HepG2 (cell line): ENCODE results near the gene INPP5E. TPM values are rescaled to one million over a fixed set of nuclear protein-coding genes. Genes with fewer than 3 reads are reported as not detected.
A peak's percentile ranks its signal among the peaks of the same experiment; 100 is the strongest.

Experiments used
- ATAC-seq: fragments of 200-7000 bp; cut with Tn5 transposase; 3 replicates; pipeline ENCODE4 v1.9.1; 2020; ENCODE audit warnings: mild to moderate bottlenecking, moderate library complexity
- BruUV-seq: library from RNA; stranded (reverse); fragments of 400-500 nt; replicated peaks from 2 replicates; lab custom pipeline; 2021; lab: Mats Ljungman, UMichigan
- CTCF ChIA-PET: fragments of 300-600 bp; formaldehyde crosslinking; extraction: SDS; loops from one replicate; lab custom pipeline; 2021; ENCODE audit warnings: low total read pairs, inconsistent platforms, low intra/inter-chr PET ratio; lab: Yijun Ruan, JAX
- POLR2A ChIA-PET: fragments of 350-600 bp; sonication (Branson Sonifier 250); formaldehyde crosslinking; loops from one replicate; lab custom pipeline; 2020; ENCODE audit warnings: antibody characterized with exemption, inconsistent platforms; lab: Yijun Ruan, JAX
- DNase-seq: peaks from one replicate; pipeline ENCODE4 v3.0.0-alpha.2; 2015; ENCODE audit warnings: low spot score
- FAIRE-seq: peaks from 3 replicates; lab custom pipeline; 2011; peaks lifted over from hg19 to GRCh38; lab: Jason Lieb, UNC
- H2AFZ ChIP-seq: one replicate; pipeline ENCODE4 v1.6.1; 2011; ENCODE audit warnings: low read length, inconsistent platforms
- H3K27ac ChIP-seq: fragments of 300-600 bp; 3 replicates; pipeline ENCODE4 v1.8.0; 2011; ENCODE audit warnings: mixed run types, mild to moderate bottlenecking, mixed read lengths, low read length, inconsistent platforms; ENCODE audit not compliant: insufficient read depth; ENCODE audit errors: extremely low read length
- H3K27me3 ChIP-seq, 2 experiments: fragments of 200-600 bp in 1 of 2; 2 replicates in 1 of 2; 3 replicates in 1 of 2; pipeline versions ENCODE4 v1.6.0 to v1.8.0; 2011; ENCODE audit warnings: low read length in 2 of 2, mild to moderate bottlenecking in 2 of 2, moderate library complexity in 2 of 2, inconsistent platforms in 1 of 2; ENCODE audit not compliant: insufficient read depth in 2 of 2, control insufficient read depth in 1 of 2
- H3K36me3 ChIP-seq, 2 experiments: fragments of 200-600 bp in 1 of 2; replicated peaks in 1 of 2; 2 replicates in 1 of 2; 3 replicates in 1 of 2; pipeline versions ENCODE4 v1.5.1 to v1.8.0; 2011; ENCODE audit warnings: low read length in 2 of 2, inconsistent platforms in 1 of 2; ENCODE audit not compliant: insufficient read depth in 2 of 2, control insufficient read depth in 1 of 2
- H3K4me1 ChIP-seq: 2 replicates; pipeline ENCODE4 v1.5.1; 2012; ENCODE audit warnings: low read length, inconsistent platforms; ENCODE audit not compliant: insufficient read depth
- H3K4me2 ChIP-seq: 2 replicates; pipeline ENCODE4 v1.6.0; 2011; ENCODE audit warnings: low read depth, low read length, inconsistent platforms
- H3K4me3 ChIP-seq, 3 experiments: fragments of 200-600 bp in 1 of 3; sonication (generic), shearing (Covaris generic) in 1 of 3; replicated peaks in 1 of 3; 2 replicates each; pipeline ENCODE4 v1.5.1; 2011 to 2016; ENCODE audit warnings: low read length in 3 of 3, inconsistent platforms in 2 of 3, low read depth in 2 of 3, mild to moderate bottlenecking in 2 of 3, control low read depth in 1 of 3, mixed read lengths in 1 of 3; ENCODE audit not compliant: insufficient read depth in 1 of 3
- H3K79me2 ChIP-seq: one replicate; pipeline ENCODE4 v1.6.1; 2011; ENCODE audit warnings: low read length, inconsistent platforms; ENCODE audit not compliant: insufficient read depth
- H3K9ac ChIP-seq: 2 replicates; pipeline ENCODE4 v1.6.0; 2011; ENCODE audit warnings: mild to moderate bottlenecking, low read depth, low read length, inconsistent platforms; ENCODE audit not compliant: insufficient read depth
- H3K9me3 ChIP-seq: 2 replicates; pipeline ENCODE4 v1.5.1; 2012; ENCODE audit warnings: mild to moderate bottlenecking, low read length
- H4K20me1 ChIP-seq: 2 replicates; pipeline ENCODE4 v1.6.0; 2011; ENCODE audit warnings: inconsistent platforms, mild to moderate bottlenecking, low read length, moderate library complexity; ENCODE audit not compliant: insufficient read depth
- BRF2 ChIP-seq: sonication (generic); formaldehyde crosslinking; IDR thresholded peaks from 2 replicates; pipeline ENCODE4 v1.8.1; 2022; ENCODE audit warnings: mild to moderate bottlenecking, missing genetic modification reagents
- E2F2 ChIP-seq: sonication (generic); formaldehyde crosslinking; IDR thresholded peaks from 2 replicates; pipeline ENCODE4 v1.4.0; 2020; ENCODE audit warnings: missing genetic modification reagents, borderline replicate concordance
- GABPB1 ChIP-seq: IDR thresholded peaks from 2 replicates; pipeline ENCODE4 v1.6.1; 2016; ENCODE audit warnings: mild to moderate bottlenecking, missing genetic modification reagents, moderate library complexity, missing compliant biosample characterization
- HMG20A ChIP-seq: IDR thresholded peaks from 2 replicates; pipeline ENCODE4 v1.6.1; 2016; ENCODE audit warnings: borderline replicate concordance
- ISL2 ChIP-seq: sonication (generic); formaldehyde crosslinking; IDR thresholded peaks from 2 replicates; pipeline ENCODE4 v1.5.0; 2020; ENCODE audit warnings: missing genetic modification reagents
- JDP2 ChIP-seq: sonication (generic); formaldehyde crosslinking; IDR thresholded peaks from 2 replicates; pipeline ENCODE4 v1.8.1; 2022; ENCODE audit warnings: missing genetic modification reagents, borderline replicate concordance
- MAX ChIP-seq: IDR thresholded peaks from 2 replicates; pipeline ENCODE4 v1.6.1; 2012; ENCODE audit warnings: inconsistent platforms
- POGZ ChIP-seq: sonication (generic); formaldehyde crosslinking; IDR thresholded peaks from 2 replicates; pipeline ENCODE4 v1.4.0; 2020; ENCODE audit warnings: mild to moderate bottlenecking, missing genetic modification reagents
- PPARG ChIP-seq: conservative IDR thresholded peaks from 2 replicates; pipeline ENCODE4 v1.6.1; 2016; ENCODE audit warnings: missing biosample characterization, missing genetic modification reagents
- SNAPC2 ChIP-seq: sonication (generic); formaldehyde crosslinking; IDR thresholded peaks from 2 replicates; pipeline ENCODE4 v1.8.1; 2022; ENCODE audit warnings: mild to moderate bottlenecking, missing genetic modification reagents
- YEATS4 ChIP-seq: sonication (generic); formaldehyde crosslinking; IDR thresholded peaks from 2 replicates; pipeline ENCODE4 v1.4.0; 2020; ENCODE audit warnings: missing genetic modification reagents, borderline replicate concordance
- ZFAT ChIP-seq: sonication (generic); formaldehyde crosslinking; conservative IDR thresholded peaks from 2 replicates; pipeline ENCODE4 v1.8.1; 2023; ENCODE audit warnings: missing genetic modification reagents, inconsistent platforms
- ZFP36 ChIP-seq: fragments of 150-350 bp; IDR thresholded peaks from 2 replicates; pipeline ENCODE4 v1.6.1; 2018; ENCODE audit warnings: borderline replicate concordance, low read length, low read depth; ENCODE audit not compliant: partially characterized antibody
- ZMYM4 ChIP-seq: sonication (generic); formaldehyde crosslinking; IDR thresholded peaks from 2 replicates; pipeline ENCODE4 v1.8.1; 2023; ENCODE audit warnings: mild to moderate bottlenecking, missing genetic modification reagents
- ZNF121 ChIP-seq: sonication (generic); formaldehyde crosslinking; IDR thresholded peaks from 2 replicates; pipeline ENCODE4 v1.5.0; 2020; ENCODE audit warnings: mild to moderate bottlenecking, missing genetic modification reagents
- ZNF143 ChIP-seq: sonication (generic); formaldehyde crosslinking; IDR thresholded peaks from 2 replicates; pipeline ENCODE4 v1.4.0; 2020; ENCODE audit warnings: missing genetic modification reagents
- ZNF451 ChIP-seq: sonication (generic); formaldehyde crosslinking; IDR thresholded peaks from 2 replicates; pipeline ENCODE4 v1.5.0; 2020; ENCODE audit warnings: mild to moderate bottlenecking, missing genetic modification reagents
- ZNF607 ChIP-seq: sonication (generic); formaldehyde crosslinking; IDR thresholded peaks from 2 replicates; pipeline ENCODE4 v1.5.1; 2020; ENCODE audit warnings: missing genetic modification reagents, mild to moderate bottlenecking, borderline replicate concordance
- ZNF761 ChIP-seq: sonication (generic); formaldehyde crosslinking; conservative IDR thresholded peaks from 2 replicates; pipeline ENCODE4 v1.4.0; 2020; ENCODE audit warnings: mild to moderate bottlenecking, missing genetic modification reagents
- ZNF883 ChIP-seq: sonication (generic); formaldehyde crosslinking; IDR thresholded peaks from 2 replicates; pipeline ENCODE4 v1.5.1; 2020; ENCODE audit warnings: mild to moderate bottlenecking, missing genetic modification reagents; ENCODE audit errors: not compliant biosample characterization
- WGBS: methylation state at CpG from one replicate; pipeline ENCODE4 v1.1.6; 2017; ENCODE audit warnings: low lambda C conversion rate; 5-methylcytosine and 5-hydroxymethylcytosine counted together
- in situ Hi-C: cut with HindIII; loops from 2 replicates; pipeline ENCODE4 v1.10.0; 2017; ENCODE audit warnings: low pct_unique_long_range_greater_than_20kb; ENCODE audit not compliant: extremely low pct_ligation_motif_present
- intact Hi-C: fragments of 100-400 bp; cut with micrococcal nuclease; formaldehyde crosslinking; loops from one replicate; pipeline ENCODE4 v1.10.0; 2022; ENCODE audit not compliant: unreplicated experiment
- polyA plus RNA-seq, 8 experiments: library from polyadenylated mRNA; depleted of rRNA in 3 of 8; stranded (reverse) in 7 of 8; unstranded in 1 of 8; fragments of >200 nt; fragmentation: Illumina TruSeq in 4 of 8; extraction: Trizol in 4 of 8; gene quantifications; 2 replicates each; pipeline versions ENCODE4 v1.2.1 to v1.2.3, GENCODE V29; 2011 to 2016; ENCODE audit warnings: low read depth in 4 of 8, missing spikeins in 1 of 8, mixed read lengths in 1 of 8; ENCODE audit not compliant: insufficient read depth in 1 of 8
- total RNA-seq, 5 experiments: library from RNA; depleted of rRNA; stranded (reverse); fragments of >200 nt; fragmentation: Illumina TruSeq; extraction: Trizol; gene quantifications; 2 replicates each; pipeline ENCODE4 v1.2.3, GENCODE V29; 2016; ENCODE audit warnings: low read depth in 1 of 5
- TF ChIP-seq, protein P1 (sequence below): sonication (generic); formaldehyde crosslinking; IDR thresholded peaks from 2 replicates; pipeline ENCODE4 v1.8.1; 2023; ENCODE audit warnings: mild to moderate bottlenecking, missing genetic modification reagents

Gene INPP5E
- total and polyA plus RNA-seq, 2 of the 13 experiments (the other 11 are each of a cell fraction or from before 2014, with no cell fraction given), result 5.5 TPM

DNA sequence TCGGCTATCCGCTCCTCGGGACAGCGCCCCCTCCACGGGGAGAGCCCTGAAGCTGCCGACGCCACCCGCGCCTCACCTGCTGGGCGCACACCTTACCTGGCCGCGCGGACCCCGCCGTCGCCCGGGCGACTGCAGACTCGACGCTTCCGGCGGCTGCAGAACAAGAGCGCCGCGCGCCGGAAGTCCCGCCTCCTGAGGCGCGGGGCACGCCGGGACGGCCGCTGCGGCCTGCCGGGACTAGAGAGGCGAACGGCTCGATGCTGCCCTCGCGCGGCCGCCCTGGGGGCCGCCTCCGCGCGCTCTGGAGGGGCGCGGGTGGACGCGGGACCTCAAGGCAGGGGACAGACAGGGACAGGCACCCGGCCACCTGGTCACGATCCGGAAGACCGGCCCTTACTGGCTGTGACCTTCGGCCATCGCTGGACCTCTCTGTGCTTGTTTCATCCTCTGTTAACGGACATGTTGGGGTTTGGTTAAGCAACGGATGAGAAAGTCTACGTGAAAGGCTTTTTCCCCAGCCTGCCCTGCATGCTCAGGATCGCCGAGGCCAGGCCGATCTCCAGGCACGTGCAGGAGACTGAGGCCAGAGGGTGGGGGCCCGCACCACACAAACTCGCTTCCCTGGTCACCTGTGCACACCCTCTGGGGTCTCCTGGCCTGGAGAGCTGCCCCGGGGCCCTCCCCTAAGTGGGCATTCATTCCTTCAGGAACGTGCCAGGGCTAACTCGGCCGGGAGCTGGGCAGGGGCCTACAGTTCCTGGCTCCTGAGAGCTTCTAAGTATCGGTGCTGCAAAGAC, 39.4 kb downstream of the INPP5E start, which contains the start of gene SNAPC4:
SNAPC4 (minus strand) TSS at position 133 of the 797 bp plus-strand sequence. CDS start 1,742 bp downstream, outside the sequence.
- POLR2A ChIA-PET, result interaction anchor here (0.5 to 1.6 kb wide), 7 partner anchors 9 to 219 kb away, joined by 3 to 6 read pairs (median 3); partner anchors contain the start of gene DNLZ
- Histone ChIP-seq H3K36me3 (peaks cover 19 to 35% of the 10 kb centered on the region in 2 experiments; a peak in 4 of 5 replicates), H2AFZ (no peak within 1 kb of the TSS), H3K27ac (peak within 1 kb of the TSS; percentile 53), H3K9me3 (no peaks in the 10 kb centered on the region), H4K20me1 (no peaks in the 10 kb centered on the region), H3K4me1 (peaks cover 20% of the 10 kb centered on the region), H3K4me3 (peak within 1 kb of the TSS; percentile 78 to 98 (median 97)), H3K9ac (peak within 1 kb of the TSS; percentile 83), H3K79me2 (peaks cover 21% of the 10 kb centered on the region), H3K4me2 (peak within 1 kb of the TSS; percentile 88), H3K27me3 (no peaks in the 10 kb centered on the region)
- no CpG with 5 or more reads among the region's 71 CpGs for WGBS
- DNase-seq (peak; percentile 77), ATAC-seq (peak; percentile 91), FAIRE-seq (no peak)
- in situ Hi-C loops, result no loop called here
- intact Hi-C loops, result loop anchor here (1.0 kb wide), 1 partner anchor 61 kb away; no protein-coding TSS in a partner anchor
- CTCF ChIA-PET, result interaction anchor here (1.2 to 2.0 kb wide), 3 partner anchors 55 to 88 kb away, joined by 6 to 15 read pairs (median 12); no protein-coding TSS in a partner anchor
- BruUV-seq, result no TSS peak
- TF ChIP-seq, protein P1, sequence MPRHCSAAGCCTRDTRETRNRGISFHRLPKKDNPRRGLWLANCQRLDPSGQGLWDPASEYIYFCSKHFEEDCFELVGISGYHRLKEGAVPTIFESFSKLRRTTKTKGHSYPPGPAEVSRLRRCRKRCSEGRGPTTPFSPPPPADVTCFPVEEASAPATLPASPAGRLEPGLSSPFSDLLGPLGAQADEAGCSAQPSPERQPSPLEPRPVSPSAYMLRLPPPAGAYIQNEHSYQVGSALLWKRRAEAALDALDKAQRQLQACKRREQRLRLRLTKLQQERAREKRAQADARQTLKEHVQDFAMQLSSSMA (CRISPR knock-in tag), result no peak
- TF ChIP-seq YEATS4 (CRISPR knock-in tag), result peak; percentile 34; the same call in 1 of the 2 replicates
- TF ChIP-seq ZFP36, result no peak
- no peak for TF ChIP-seq ZNF607 (CRISPR knock-in tag)
- TF ChIP-seq SNAPC2 (CRISPR knock-in tag), result 0 out of 2 replicates have a peak, but pooled peaks have one; percentile 45
- TF ChIP-seq ISL2 (CRISPR knock-in tag), result peak; percentile 64
- TF ChIP-seq ZNF451, result peak; percentile 81; the same call in 1 of the 2 replicates
- peak; percentile 49; the same call in 1 of the 2 replicates for TF ChIP-seq ZMYM4 (CRISPR knock-in tag)
- peak; percentile 47; the same call in 1 of the 2 replicates for TF ChIP-seq POGZ (CRISPR knock-in tag)
- peak; percentile 84; the same call in 1 of the 2 replicates for TF ChIP-seq BRF2 (CRISPR knock-in tag)
- peak; percentile 90 for TF ChIP-seq ZNF143 (CRISPR knock-in tag)
- peak; percentile 94 for TF ChIP-seq GABPB1
- TF ChIP-seq ZNF883 (CRISPR knock-in tag), result peak; percentile 47
- peak; percentile 42; the same call in 1 of the 2 replicates for TF ChIP-seq PPARG
- no peak for TF ChIP-seq ZNF761
- no peak for TF ChIP-seq JDP2 (CRISPR knock-in tag)
- TF ChIP-seq HMG20A, result no peak
- TF ChIP-seq MAX, result peak; percentile 78
- no peak for TF ChIP-seq ZFAT (CRISPR knock-in tag)
- TF ChIP-seq ZNF121, result no peak
- peak; percentile 29; the same call in 1 of the 2 replicates for TF ChIP-seq E2F2 (CRISPR knock-in tag)
